Measurements from ENCODE around the gene BMPR1B. TPM values are rescaled to one million over a fixed set of nuclear protein-coding genes. Genes with fewer than 3 reads are reported as not detected.

BMPR1B gene
- total and polyA plus RNA-seq, 2 of the 4 experiments (the other 2 are of a cell fraction) = 0.24 to 0.90 TPM

DNA sequence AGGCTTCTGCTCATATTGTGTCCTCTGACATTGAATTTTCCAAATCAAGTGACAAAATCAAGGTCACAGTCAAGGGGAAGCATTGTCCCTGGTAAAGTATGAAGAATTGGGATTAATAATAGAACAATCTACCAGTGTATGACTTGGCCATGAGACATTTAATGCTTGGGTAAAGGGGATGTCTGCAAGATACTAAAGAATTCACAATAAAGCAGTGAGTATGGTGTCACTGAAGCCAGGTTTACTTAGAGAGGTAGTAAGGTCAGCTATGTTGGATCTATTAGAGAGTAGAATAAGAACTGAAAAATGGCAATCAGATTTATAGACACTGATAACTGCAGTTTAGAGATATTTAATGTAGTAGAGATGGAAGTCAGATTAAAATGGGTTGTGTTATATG is 349.2 kb downstream of the BMPR1B start:
- Histone ChIP-seq H2BK20ac (ENCODE audit: low read depth, low read length) (no peak overlapping the region), H3K4me3 (ENCODE audit: insufficient read depth, low read depth, low read length) (no peak overlapping the region), H2BK120ac (ENCODE audit: low read depth, low read length) (no peak overlapping the region), H2BK15ac (ENCODE audit: low read depth, low read length) (no peak overlapping the region), H3K4me1 (ENCODE audit: control insufficient read depth, insufficient read depth, low read length) (peaks cover 9% of the 10 kb centered on the region; the same call in 1 of the 2 replicates), H3K27me3 (ENCODE audit: control insufficient read depth, insufficient read depth, low read length) (peaks cover 4% of the 10 kb centered on the region), H3K27ac (ENCODE audit: insufficient read depth, low read length) (no peak overlapping the region), H4K20me1 (ENCODE audit: insufficient read depth, low read length) (peaks cover 4% of the 10 kb centered on the region; the same call in 1 of the 2 replicates), H3K23ac (ENCODE audit: low read depth, low read length) (no peak overlapping the region), H3K14ac (replicated peaks; ENCODE audit: low read depth, low read length) (no peak overlapping the region), H3K56ac (ENCODE audit: extremely low read depth, insufficient read depth, low read length) (no peak overlapping the region), H2AK9ac (replicated peaks; ENCODE audit: low read depth, low read length, poor library complexity) (no peak overlapping the region), H3K9ac (ENCODE audit: low read depth, low read length) (no peak overlapping the region), H2AFZ (replicated peaks; ENCODE audit: low read length, poor library complexity) (no peak overlapping the region), H3K9me1 (ENCODE audit: insufficient read depth, low read length) (no peaks in the 10 kb centered on the region), H4K91ac (ENCODE audit: insufficient read depth, low read depth, low read length) (no peak overlapping the region), H3K18ac (ENCODE audit: low read depth, low read length) (no peak overlapping the region), H3K9me3 (ENCODE audit: control insufficient read depth, insufficient read depth, low read length) (no peaks in the 10 kb centered on the region), H3K4me2 (ENCODE audit: low read depth, low read length) (no peak overlapping the region), H3K4ac (ENCODE audit: low read depth, low read length) (no peak overlapping the region), H4K8ac (ENCODE audit: low read depth in 2 of 2, low read length in 2 of 2) (no peak overlapping the region), H4K5ac (ENCODE audit: low read depth, low read length) (no peak overlapping the region), H3K36me3 (ENCODE audit: control insufficient read depth, insufficient read depth, low read length) (no peaks in the 10 kb centered on the region), H3K79me1 (ENCODE audit: low read depth in 1 of 2, low read length in 2 of 2) (no peaks in the 10 kb centered on the region), H2AK5ac (ENCODE audit: low read depth, low read length) (no peak overlapping the region; the same call in 1 of the 2 replicates), H2BK5ac (ENCODE audit: low read depth, low read length, poor library complexity, severe bottlenecking) (no peak overlapping the region)
- dilution Hi-C loops (cut with HindIII; ENCODE audit: low sequenced_read_pairs, unreplicated experiment) = loop anchor here (25.0 kb wide), 1 partner anchor 470 kb away; no protein-coding TSS in a partner anchor
- ChIA-PET CTCF (no interaction called here), POLR2A (ENCODE audit: unreplicated experiment) (no interaction called here)
- in situ Hi-C loops (cut with MboI; ENCODE audit: low sequenced_read_pairs) = loop anchor here (5.0 to 25.0 kb wide), 4 partner anchors 345 to 1320 kb away; partner anchors contain the start of gene BMPR1B
- no TSS peak for BruUV-seq (replicated peaks)
- TF ChIP-seq FOS (IDR thresholded peaks at IDR 0.05; ENCODE audit: low read depth, low read length) (no peak), POLR2A (IDR thresholded peaks at IDR 0.05; ENCODE audit: low read depth, low read length) (no peak), SMC3 (IDR thresholded peaks at IDR 0.05; ENCODE audit: low read depth, low read length) (no peak), MAFK (IDR thresholded peaks at IDR 0.05; ENCODE audit: low read depth, low read length) (no peak), RFX5 (IDR thresholded peaks at IDR 0.05; ENCODE audit: low read depth, low read length) (no peak), MAZ (IDR thresholded peaks at IDR 0.05; ENCODE audit: borderline replicate concordance, low read depth, low read length) (no peak), RCOR1 (IDR thresholded peaks at IDR 0.05; ENCODE audit: insufficient replicate concordance, low read length) (no peak), CEBPB (IDR thresholded peaks at IDR 0.05; ENCODE audit: low read depth, low read length) (no peak), MXI1 (IDR thresholded peaks at IDR 0.05; ENCODE audit: borderline replicate concordance, low read depth, low read length) (no peak), RAD21 (IDR thresholded peaks at IDR 0.05; ENCODE audit: low read length) (no peak)
- TF ChIP-seq, protein P1, sequence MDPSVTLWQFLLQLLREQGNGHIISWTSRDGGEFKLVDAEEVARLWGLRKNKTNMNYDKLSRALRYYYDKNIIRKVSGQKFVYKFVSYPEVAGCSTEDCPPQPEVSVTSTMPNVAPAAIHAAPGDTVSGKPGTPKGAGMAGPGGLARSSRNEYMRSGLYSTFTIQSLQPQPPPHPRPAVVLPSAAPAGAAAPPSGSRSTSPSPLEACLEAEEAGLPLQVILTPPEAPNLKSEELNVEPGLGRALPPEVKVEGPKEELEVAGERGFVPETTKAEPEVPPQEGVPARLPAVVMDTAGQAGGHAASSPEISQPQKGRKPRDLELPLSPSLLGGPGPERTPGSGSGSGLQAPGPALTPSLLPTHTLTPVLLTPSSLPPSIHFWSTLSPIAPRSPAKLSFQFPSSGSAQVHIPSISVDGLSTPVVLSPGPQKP (IDR thresholded peaks at IDR 0.05; ENCODE audit: borderline replicate concordance, low read depth, low read length) = no peak
- TF ChIP-seq, protein P2, sequence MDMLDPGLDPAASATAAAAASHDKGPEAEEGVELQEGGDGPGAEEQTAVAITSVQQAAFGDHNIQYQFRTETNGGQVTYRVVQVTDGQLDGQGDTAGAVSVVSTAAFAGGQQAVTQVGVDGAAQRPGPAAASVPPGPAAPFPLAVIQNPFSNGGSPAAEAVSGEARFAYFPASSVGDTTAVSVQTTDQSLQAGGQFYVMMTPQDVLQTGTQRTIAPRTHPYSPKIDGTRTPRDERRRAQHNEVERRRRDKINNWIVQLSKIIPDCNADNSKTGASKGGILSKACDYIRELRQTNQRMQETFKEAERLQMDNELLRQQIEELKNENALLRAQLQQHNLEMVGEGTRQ (IDR thresholded peaks at IDR 0.05; ENCODE audit: low read depth, low read length) = no peak
- ATAC-seq (ENCODE audit: low read depth) = no peak
- intact Hi-C loops (cut with micrococcal nuclease) = no loop called here
- DNase-seq = peak; percentile 3

Data from IMR-90 (cell line).